GM12891 (cell line): ENCODE data around the gene CDH5.

Source experiments
- DNase-seq: peaks from one replicate; pipeline ENCODE4 v3.0.0; 2011; ENCODE audit warnings: low spot score; ENCODE audit not compliant: insufficient read length
- FAIRE-seq: peaks from 2 replicates; lab custom pipeline; 2011; peaks lifted over from hg19 to GRCh38; lab: Jason Lieb, UNC
- PAX5 ChIP-seq: IDR thresholded peaks from 2 replicates; pipeline ENCODE4 v1.6.1; 2011; ENCODE audit warnings: low read length, moderate library complexity, mild to moderate bottlenecking; ENCODE audit not compliant: insufficient read depth, severe bottlenecking
- POLR2A ChIP-seq: IDR thresholded peaks from 2 replicates; pipeline ENCODE4 v1.6.1; 2011; ENCODE audit warnings: low read depth, low read length, control low read depth
- POLR2AphosphoS5 ChIP-seq: IDR thresholded peaks from 2 replicates; pipeline ENCODE4 v1.6.1; 2011; ENCODE audit warnings: low read depth, low read length, control low read depth
- POU2F2 ChIP-seq: IDR thresholded peaks from 2 replicates; pipeline ENCODE4 v1.6.1; 2011; ENCODE audit warnings: low read depth, mild to moderate bottlenecking, control low read depth, low read length, moderate library complexity
- SPI1 ChIP-seq: IDR thresholded peaks from 2 replicates; pipeline ENCODE4 v1.6.1; 2011; ENCODE audit warnings: low read depth, low read length, control low read depth
- TAF1 ChIP-seq: IDR thresholded peaks from 2 replicates; pipeline ENCODE4 v1.6.1; 2011; ENCODE audit warnings: low read depth, low read length, control low read depth

The CDH5 gene

GRCh38 chr16:66372898-66373155, 6.3 kb downstream of the CDH5 start:
- FAIRE-seq (no peak), DNase-seq (no peak)
- TF ChIP-seq TAF1 (no peak), SPI1 (no peak), POLR2AphosphoS5 (no peak)

DNA sequence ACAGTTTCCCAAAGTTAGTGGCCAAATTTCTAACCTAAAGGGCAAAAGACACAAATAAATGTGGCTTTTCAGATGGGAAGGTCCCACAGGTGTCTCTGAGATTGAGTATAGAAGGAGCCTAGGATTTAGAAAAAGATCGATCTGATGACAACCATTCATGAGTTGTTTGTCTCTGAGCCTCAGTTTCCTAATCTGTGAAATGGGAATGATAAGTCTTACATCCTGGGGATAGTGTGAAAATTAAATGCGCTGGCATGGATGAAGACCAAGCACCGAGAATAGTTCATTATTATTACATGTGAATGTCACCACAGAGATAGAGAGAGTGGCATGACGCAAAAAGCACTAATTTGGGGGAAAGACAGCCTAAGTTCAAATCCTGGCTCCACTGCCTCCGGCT, 7.2 kb downstream of the CDH5 start:
- DNase-seq (no peak), FAIRE-seq (no peak)
- TF ChIP-seq POLR2AphosphoS5, result no peak
- TF ChIP-seq PAX5, result no peak

DNA sequence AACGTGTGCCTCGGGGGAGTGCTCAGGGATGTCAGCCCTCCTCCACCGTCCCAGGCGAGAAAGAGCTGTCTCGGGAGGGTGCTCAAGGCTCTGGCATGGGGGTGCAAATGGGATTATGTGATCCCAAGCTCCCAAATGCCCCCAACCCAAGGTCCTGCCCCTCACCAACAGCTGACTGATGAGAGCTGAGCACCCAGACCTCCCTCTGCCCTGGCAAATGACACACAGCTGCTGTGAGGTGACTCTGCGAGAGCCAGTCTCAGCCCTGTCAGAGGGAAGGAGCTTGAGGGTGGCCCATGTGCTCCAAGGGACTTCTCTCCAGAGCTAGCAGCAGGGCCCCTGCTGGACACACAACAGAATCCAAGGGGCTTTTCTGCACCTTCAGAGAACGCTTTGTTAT, 7.7 kb downstream of the CDH5 start:
- TF ChIP-seq SPI1 (no peak), PAX5 (no peak), POU2F2 (no peak), TAF1 (no peak), POLR2A (no peak), POLR2AphosphoS5 (no peak)
- DNase-seq, result no peak
- no peak for FAIRE-seq

DNA sequence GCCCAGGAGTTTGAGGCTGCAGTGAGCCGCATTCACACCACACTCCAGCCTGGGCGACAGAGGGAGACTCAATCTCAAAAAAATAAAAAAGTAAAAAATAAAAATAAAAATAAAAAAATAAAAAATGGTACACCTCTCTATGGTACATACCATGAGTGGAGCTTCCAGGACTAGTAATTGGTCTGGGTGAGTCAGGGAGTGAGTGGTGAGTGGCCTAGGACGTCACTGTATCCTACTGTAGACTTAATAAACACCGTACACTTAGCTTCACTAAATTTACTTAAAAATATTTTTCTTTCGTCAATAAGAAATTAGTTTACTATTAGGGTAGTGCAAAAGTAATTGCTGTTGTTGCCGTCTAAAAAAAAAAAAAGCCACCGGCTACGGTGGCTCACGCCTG, 9.0 kb downstream of the CDH5 start:
- TF ChIP-seq POLR2A (no peak), PAX5 (no peak), SPI1 (no peak), TAF1 (no peak), POU2F2 (no peak), POLR2AphosphoS5 (no peak)
- FAIRE-seq (no peak), DNase-seq (no peak)

DNA sequence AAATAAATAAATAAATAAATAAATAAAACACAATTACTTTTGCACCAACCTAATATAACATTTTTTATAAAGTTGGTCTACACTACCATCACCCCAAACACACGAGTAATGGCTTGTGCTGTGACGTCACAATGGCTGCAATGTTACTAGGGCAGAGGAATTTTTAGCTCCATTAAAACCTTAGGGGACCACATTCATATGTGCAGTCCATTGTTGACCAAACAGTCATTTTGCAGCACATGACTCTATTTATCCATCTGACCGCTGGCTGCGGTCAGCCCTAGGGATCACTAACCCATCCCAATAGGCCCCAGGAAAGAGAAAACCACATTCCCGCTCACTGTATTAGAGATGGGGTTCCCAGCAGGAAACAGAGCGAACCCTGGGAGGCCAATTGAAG, 9.6 kb downstream of the CDH5 start:
- DNase-seq (no peak), FAIRE-seq (no peak)
- TF ChIP-seq POLR2AphosphoS5, result no peak
- no peak for TF ChIP-seq POLR2A
- no peak for TF ChIP-seq PAX5
- TF ChIP-seq TAF1, result no peak

DNA sequence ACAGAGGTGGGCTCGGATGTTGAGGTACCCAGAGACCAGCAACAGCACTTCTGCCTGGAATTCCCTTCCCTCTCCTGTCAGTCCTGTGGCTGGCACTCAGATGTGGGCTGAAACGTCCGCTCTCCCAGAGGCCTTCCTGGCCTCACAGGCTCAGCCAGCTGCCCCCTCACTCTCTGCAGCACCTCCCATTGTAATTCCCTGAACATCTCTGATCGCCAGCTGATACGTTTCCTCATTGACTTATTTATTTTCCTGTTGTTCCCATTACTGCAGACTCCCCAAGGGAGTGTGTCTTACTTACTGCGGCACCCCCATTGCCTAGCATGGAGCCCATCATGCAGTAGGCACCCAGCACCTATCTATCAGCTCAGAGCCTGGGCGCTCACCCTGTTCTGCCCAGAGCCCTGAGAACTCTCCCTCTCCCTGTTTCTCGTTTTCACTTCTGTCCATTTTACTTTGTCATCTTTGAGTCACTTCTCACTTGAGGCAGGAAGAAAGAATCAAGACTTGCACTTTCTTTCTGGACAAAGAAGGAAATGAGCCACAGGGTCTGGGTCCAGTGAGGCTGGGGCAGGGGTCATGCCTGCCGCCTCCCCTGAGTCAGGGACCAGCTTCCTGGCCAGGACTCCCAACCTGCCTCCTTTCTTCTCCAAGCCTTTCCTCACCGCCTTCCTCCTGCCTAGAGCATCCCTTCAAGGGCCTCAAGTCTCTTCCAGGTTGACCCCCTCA, 10.2 kb downstream of the CDH5 start:
- TF ChIP-seq TAF1, result no peak
- TF ChIP-seq POU2F2, result no peak
- TF ChIP-seq POLR2A, result no peak
- TF ChIP-seq POLR2AphosphoS5, result no peak
- TF ChIP-seq PAX5, result no peak
- TF ChIP-seq SPI1, result no peak
- FAIRE-seq (no peak), DNase-seq (no peak)

GRCh38 chr16:66377324-66377723, 10.8 kb downstream of the CDH5 start:
- DNase-seq (no peak), FAIRE-seq (no peak)
- TF ChIP-seq SPI1 (no peak), POLR2AphosphoS5 (no peak), POU2F2 (no peak), PAX5 (no peak), TAF1 (no peak), POLR2A (no peak)

GRCh38 chr16:66378741-66379570, 12.5 kb downstream of the CDH5 start:
- TF ChIP-seq TAF1 (no peak), POLR2A (no peak), PAX5 (no peak), SPI1 (no peak), POU2F2 (no peak)
- FAIRE-seq (no peak), DNase-seq (no peak)

- FAIRE-seq (no peak), DNase-seq (no peak)
- TF ChIP-seq POLR2AphosphoS5, result no peak
- no peak for TF ChIP-seq TAF1
- TF ChIP-seq SPI1, result no peak
- TF ChIP-seq PAX5, result no peak
- no peak for TF ChIP-seq POLR2A
- TF ChIP-seq POU2F2, result no peak
Measured at GRCh38 chr16:66379571-66379941, 13.1 kb downstream of the CDH5 start.

DNA sequence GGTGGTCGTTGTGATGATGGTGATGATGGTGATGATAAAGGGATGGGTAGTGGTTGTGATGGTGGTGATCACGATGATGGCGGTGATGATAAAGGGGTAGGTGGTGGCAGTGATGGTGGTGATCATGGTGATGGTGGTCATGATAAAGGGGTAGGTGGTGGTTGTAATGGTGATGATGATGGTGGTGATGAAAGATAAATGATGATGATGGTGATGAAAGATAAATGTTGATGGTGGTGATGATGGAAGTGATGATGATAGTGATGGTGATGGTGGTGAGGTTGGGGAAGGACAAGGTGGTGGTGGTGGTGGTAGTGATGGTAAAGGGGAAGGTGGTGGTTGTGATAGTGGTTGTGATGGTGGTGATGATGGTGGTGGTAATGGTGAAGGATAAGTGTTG, 13.9 kb downstream of the CDH5 start:
- no peak for TF ChIP-seq TAF1
- no peak for TF ChIP-seq POLR2AphosphoS5
- TF ChIP-seq PAX5, result no peak
- TF ChIP-seq POLR2A, result no peak
- no peak for TF ChIP-seq POU2F2
- TF ChIP-seq SPI1, result no peak
- FAIRE-seq (no peak), DNase-seq (no peak)
